GM18868 (cell line): Measurements from ENCODE around the gene IKBKG.
"Not testable (repeated sequence)": the region's sequence is repeated elsewhere in the genome, so short reads cannot be mapped to it uniquely, and the experiment has no call there.

ENCODE experiments used
- ATAC-seq: cut with Tn5 transposase; IDR thresholded peaks from one replicate; pipeline ENCODE4 v1.9.1; 2021; ENCODE audit warnings: mild to moderate bottlenecking, moderate library complexity; ENCODE audit not compliant: unreplicated experiment

Gene IKBKG

GRCh38 chrX:154552112-154552806 lies 4.8 kb downstream of the IKBKG start:
- ATAC-seq, result not testable (repeated sequence)

GRCh38 chrX:154558060-154558690 lies 10.8 kb downstream of the IKBKG start:
- ATAC-seq, result not testable (repeated sequence)

GRCh38 chrX:154558896-154559295 lies 11.5 kb downstream of the IKBKG start:
- ATAC-seq, result not testable (repeated sequence)

GRCh38 chrX:154560326-154560725 lies 12.9 kb downstream of the IKBKG start:
- not testable (repeated sequence) for ATAC-seq

GRCh38 chrX:154562295-154562694 lies 14.9 kb downstream of the IKBKG start:
- not testable (repeated sequence) for ATAC-seq

- not testable (repeated sequence) for ATAC-seq
Observed at GRCh38 chrX:154570361-154570760, 22.9 kb downstream of the IKBKG start.

- ATAC-seq, result not testable (repeated sequence)
Observed at GRCh38 chrX:154573061-154573460, 25.6 kb downstream of the IKBKG start.

- ATAC-seq, result not testable (repeated sequence)
Observed at GRCh38 chrX:154575076-154575475, 27.7 kb downstream of the IKBKG start.

- not testable (repeated sequence) for ATAC-seq
Observed at GRCh38 chrX:154582994-154583393, 35.6 kb downstream of the IKBKG start.

- ATAC-seq, result not testable (repeated sequence)
Observed at GRCh38 chrX:154584585-154585183, 37.3 kb downstream of the IKBKG start, which contains the start of gene CTAG1A. CTAG1A (plus strand) TSS chrX:154585133; CDS start chrX:154585207, 74 bp downstream.

GRCh38 chrX:154590415-154590814 lies 43.0 kb downstream of the IKBKG start:
- ATAC-seq, result not testable (repeated sequence)

- no peak for ATAC-seq
Observed at GRCh38 chrX:154592505-154592904, 45.1 kb downstream of the IKBKG start.

GRCh38 chrX:154593201-154593600 lies 45.8 kb downstream of the IKBKG start:
- ATAC-seq, result no peak

GRCh38 chrX:154594491-154594890 lies 47.1 kb downstream of the IKBKG start:
- ATAC-seq, result no peak

GRCh38 chrX:154595559-154596249 lies 48.3 kb downstream of the IKBKG start:
- no peak for ATAC-seq

GRCh38 chrX:154596290-154596929 lies 49.0 kb downstream of the IKBKG start:
- no peak for ATAC-seq

GRCh38 chrX:154597221-154597620 lies 49.8 kb downstream of the IKBKG start:
- ATAC-seq, result no peak

- ATAC-seq, result no peak
Observed at GRCh38 chrX:154598656-154599055, 51.2 kb downstream of the IKBKG start.

- ATAC-seq, result no peak
Observed at GRCh38 chrX:154599531-154599930, 52.1 kb downstream of the IKBKG start.

GRCh38 chrX:154600759-154601374 lies 53.4 kb downstream of the IKBKG start:
- ATAC-seq, result no peak
